Mucosa of rectum (tissue), 2 donors: ENCODE results near the gene PDE4B.

Source experiments
- H3K27ac ChIP-seq, 2 donors: one replicate each; pipeline ENCODE4 v1.7.0; 2013; ENCODE audit warnings: inconsistent platforms in 2 of 2, low read depth in 2 of 2, low read length in 2 of 2
- H3K27me3 ChIP-seq, 2 donors: one replicate each; pipeline ENCODE4 v1.7.0; 2013; ENCODE audit warnings: low read length in 2 of 2; ENCODE audit not compliant: control insufficient read depth in 2 of 2, insufficient read depth in 2 of 2
- H3K36me3 ChIP-seq, 2 donors: one replicate each; pipeline ENCODE4 v1.7.0; 2013; ENCODE audit warnings: low read length in 2 of 2; ENCODE audit not compliant: control insufficient read depth in 2 of 2, insufficient read depth in 2 of 2
- H3K4me1 ChIP-seq, 2 donors: one replicate each; pipeline ENCODE4 v1.7.0; 2013; ENCODE audit warnings: low read length in 2 of 2, mild to moderate bottlenecking in 1 of 2; ENCODE audit not compliant: control insufficient read depth in 2 of 2, insufficient read depth in 2 of 2
- H3K4me3 ChIP-seq, 2 donors: one replicate each; pipeline ENCODE4 v1.7.0; 2013; ENCODE audit warnings: low read length in 2 of 2
- H3K9ac ChIP-seq, 2 donors: one replicate each; pipeline ENCODE4 v1.7.0; 2013; ENCODE audit warnings: low read length in 2 of 2, low read depth in 1 of 2, mild to moderate bottlenecking in 1 of 2
- H3K9me3 ChIP-seq, 2 donors: one replicate each; pipeline ENCODE4 v1.7.0; 2013; ENCODE audit warnings: low read length in 2 of 2; ENCODE audit not compliant: control insufficient read depth in 2 of 2
- donor health status: healthy.
- donor health status: Normal muscosa, but diverticular disease.

Gene PDE4B

DNA sequence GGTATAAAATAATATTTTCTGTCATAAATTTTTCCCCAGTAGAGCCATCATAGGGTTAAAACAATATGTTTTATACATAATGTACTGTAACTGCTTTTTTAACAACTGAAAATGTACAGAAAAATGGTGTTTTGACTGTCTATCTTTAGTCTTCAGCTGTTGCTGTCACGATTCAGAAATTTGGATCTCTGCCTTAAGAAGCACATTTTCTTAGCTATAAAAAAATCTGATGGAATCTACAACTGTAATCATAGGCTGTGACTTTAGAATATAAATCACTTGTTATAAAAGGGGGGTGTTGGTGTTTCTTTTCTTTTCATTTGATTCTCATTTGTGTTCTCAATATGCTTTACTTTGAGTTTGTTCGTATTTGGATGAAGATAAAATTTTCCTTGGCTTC is 187.5 kb downstream of the PDE4B start:
- Histone ChIP-seq H3K9ac (no peak overlapping the region), H3K4me1 (no peaks in the 10 kb centered on the region), H3K27me3 (no peaks in the 10 kb centered on the region), H3K9me3 (peaks cover 5 to 8% of the 10 kb centered on the region in 2 donors), H3K36me3 (no peaks in the 10 kb centered on the region), H3K4me3 (no peak overlapping the region), H3K27ac (no peak overlapping the region)

DNA sequence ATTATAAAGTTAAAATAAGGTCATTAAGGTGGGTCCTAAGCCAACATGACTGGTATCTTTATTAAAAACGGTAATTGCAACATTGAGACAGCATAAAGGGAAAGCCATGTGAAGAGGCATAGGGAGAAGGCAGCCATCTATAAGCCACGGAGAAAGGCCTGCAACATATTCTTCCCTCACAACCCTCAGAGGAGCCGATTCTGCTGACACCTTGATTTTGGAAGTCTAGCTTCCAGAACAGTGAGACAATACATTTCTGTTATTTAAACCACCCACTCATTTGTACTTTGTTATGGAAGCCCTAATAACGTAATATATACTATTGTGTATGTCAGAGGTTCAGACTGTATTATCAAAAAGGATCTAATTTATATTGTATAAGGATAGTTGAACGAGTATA is 190.8 kb downstream of the PDE4B start:
- Histone ChIP-seq H3K4me3 (no peak overlapping the region), H3K27ac (no peak overlapping the region), H3K4me1 (no peaks in the 10 kb centered on the region), H3K9ac (no peak overlapping the region), H3K27me3 (no peaks in the 10 kb centered on the region), H3K36me3 (no peaks in the 10 kb centered on the region), H3K9me3 (no peaks in the 10 kb centered on the region)

DNA sequence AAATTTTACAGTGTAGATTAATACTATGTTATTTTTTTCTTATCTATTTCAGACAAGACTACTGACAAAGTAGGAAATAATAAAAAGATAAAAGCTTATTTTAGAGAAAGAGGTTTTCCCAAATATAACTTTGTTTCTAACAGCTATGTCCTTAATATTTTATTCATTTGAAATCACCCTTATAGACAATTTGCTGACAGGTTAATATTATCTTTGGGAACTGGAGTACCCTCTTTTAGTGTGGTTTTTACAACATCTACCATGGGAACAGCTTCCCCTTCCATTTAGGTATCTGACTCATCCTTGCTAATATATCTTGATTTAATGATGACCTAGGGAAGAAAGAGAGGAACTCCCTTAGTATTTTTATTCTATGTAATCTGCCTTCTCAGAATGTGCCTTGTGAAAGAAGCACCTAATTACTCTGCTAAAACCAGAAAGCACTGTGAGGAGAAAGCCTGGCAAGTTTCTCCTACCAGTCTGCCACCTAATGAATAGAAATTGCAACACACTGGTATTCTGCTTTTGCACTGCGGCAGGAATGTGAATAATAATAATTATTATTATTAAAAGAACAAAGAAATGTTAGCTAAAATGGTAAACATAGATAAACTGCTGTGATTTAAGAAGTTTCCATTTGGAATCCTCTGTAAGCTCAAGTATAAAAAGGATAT is 192.8 kb downstream of the PDE4B start:
- Histone ChIP-seq H3K27me3 (no peaks in the 10 kb centered on the region), H3K27ac (no peak overlapping the region), H3K36me3 (no peaks in the 10 kb centered on the region), H3K4me1 (no peaks in the 10 kb centered on the region), H3K9ac (no peak overlapping the region), H3K4me3 (no peak overlapping the region), H3K9me3 (no peaks in the 10 kb centered on the region)

GRCh38 chr1:65986146-65986545 is 193.5 kb downstream of the PDE4B start:
- H3K36me3 ChIP-seq = no peaks in the 10 kb centered on the region
- no peaks in the 10 kb centered on the region for H3K4me1 ChIP-seq
- no peaks in the 10 kb centered on the region for H3K9me3 ChIP-seq
- no peak overlapping the region for H3K9ac ChIP-seq
- H3K27ac ChIP-seq = no peak overlapping the region
- H3K4me3 ChIP-seq = no peak overlapping the region
- H3K27me3 ChIP-seq = no peaks in the 10 kb centered on the region

GRCh38 chr1:65990161-65990560 is 197.5 kb downstream of the PDE4B start:
- Histone ChIP-seq H3K9ac (no peak overlapping the region), H3K36me3 (no peaks in the 10 kb centered on the region), H3K4me3 (no peak overlapping the region), H3K9me3 (no peaks in the 10 kb centered on the region), H3K27ac (no peak overlapping the region), H3K27me3 (no peaks in the 10 kb centered on the region), H3K4me1 (no peaks in the 10 kb centered on the region)

GRCh38 chr1:65991694-65992093 is 199.0 kb downstream of the PDE4B start:
- Histone ChIP-seq H3K9ac (no peak overlapping the region), H3K27ac (no peak overlapping the region), H3K27me3 (no peaks in the 10 kb centered on the region), H3K36me3 (no peaks in the 10 kb centered on the region), H3K4me1 (no peaks in the 10 kb centered on the region), H3K9me3 (no peaks in the 10 kb centered on the region), H3K4me3 (no peak overlapping the region)

- no peak overlapping the region for H3K4me3 ChIP-seq
- H3K27me3 ChIP-seq = no peaks in the 10 kb centered on the region
- H3K27ac ChIP-seq = no peak overlapping the region
- no peaks in the 10 kb centered on the region for H3K4me1 ChIP-seq
- H3K9ac ChIP-seq = no peak overlapping the region
- H3K9me3 ChIP-seq = no peaks in the 10 kb centered on the region
- H3K36me3 ChIP-seq = no peaks in the 10 kb centered on the region
Observed at GRCh38 chr1:65992165-65992821, 199.6 kb downstream of the PDE4B start.

DNA sequence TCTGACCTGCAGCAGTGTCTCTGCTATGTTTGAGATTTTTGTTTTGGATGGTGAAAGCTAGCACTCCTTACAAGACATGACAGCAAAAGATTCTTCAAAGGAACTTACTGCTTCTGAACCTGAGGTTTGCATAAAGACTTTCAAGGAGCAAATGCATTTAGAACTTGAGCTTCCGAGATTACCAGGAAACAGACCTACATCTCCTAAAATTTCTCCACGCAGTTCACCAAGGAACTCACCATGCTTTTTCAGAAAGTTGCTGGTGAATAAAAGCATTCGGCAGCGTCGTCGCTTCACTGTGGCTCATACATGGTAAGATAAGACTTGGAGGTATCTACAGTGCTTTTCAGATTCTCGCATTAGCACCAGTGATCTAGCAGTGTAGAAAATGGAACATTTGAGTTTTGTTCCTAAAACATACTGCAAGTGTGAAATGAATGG is 200.2 kb downstream of the PDE4B start:
- no peaks in the 10 kb centered on the region for H3K9me3 ChIP-seq
- H3K36me3 ChIP-seq = no peaks in the 10 kb centered on the region
- H3K4me3 ChIP-seq = no peak overlapping the region
- no peaks in the 10 kb centered on the region for H3K27me3 ChIP-seq
- H3K4me1 ChIP-seq = no peaks in the 10 kb centered on the region
- H3K9ac ChIP-seq = no peak overlapping the region
- no peak overlapping the region for H3K27ac ChIP-seq

DNA sequence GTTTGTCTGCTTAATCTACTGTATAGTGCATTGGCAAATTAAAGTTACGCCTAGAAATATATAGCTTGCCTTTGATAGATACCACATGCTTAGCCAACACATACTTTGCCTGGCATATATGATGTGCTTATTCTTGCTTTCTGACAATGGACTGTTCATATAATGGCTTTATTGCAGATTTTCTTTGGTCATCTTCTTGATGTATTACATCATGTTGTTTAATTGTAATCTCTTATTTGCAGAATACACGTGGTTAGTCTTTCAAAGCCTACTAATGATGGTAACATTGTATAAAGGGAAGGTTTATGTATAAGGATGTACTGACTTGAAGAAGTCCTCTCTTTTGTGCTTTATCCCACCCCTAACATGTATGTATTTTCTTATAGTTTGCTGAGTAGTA is 201.5 kb downstream of the PDE4B start:
- Histone ChIP-seq H3K36me3 (no peaks in the 10 kb centered on the region), H3K4me3 (no peak overlapping the region), H3K9me3 (no peaks in the 10 kb centered on the region), H3K9ac (no peak overlapping the region), H3K4me1 (no peaks in the 10 kb centered on the region), H3K27ac (no peak overlapping the region), H3K27me3 (no peaks in the 10 kb centered on the region)

GRCh38 chr1:65995336-65995735 is 202.6 kb downstream of the PDE4B start:
- H3K36me3 ChIP-seq = no peaks in the 10 kb centered on the region
- H3K4me1 ChIP-seq = no peaks in the 10 kb centered on the region
- no peaks in the 10 kb centered on the region for H3K9me3 ChIP-seq
- H3K4me3 ChIP-seq = no peak overlapping the region
- no peaks in the 10 kb centered on the region for H3K27me3 ChIP-seq
- H3K9ac ChIP-seq = no peak overlapping the region
- H3K27ac ChIP-seq = no peak overlapping the region
